Measurements from ENCODE around the gene MAPK8IP3. TPM values are rescaled to one million over a fixed set of nuclear protein-coding genes. Genes with fewer than 3 reads are reported as not detected.

Gene MAPK8IP3
- total RNA-seq, 6 experiments from 2014 or later: 34.3 to 39.9 (median 37.1) TPM

DNA sequence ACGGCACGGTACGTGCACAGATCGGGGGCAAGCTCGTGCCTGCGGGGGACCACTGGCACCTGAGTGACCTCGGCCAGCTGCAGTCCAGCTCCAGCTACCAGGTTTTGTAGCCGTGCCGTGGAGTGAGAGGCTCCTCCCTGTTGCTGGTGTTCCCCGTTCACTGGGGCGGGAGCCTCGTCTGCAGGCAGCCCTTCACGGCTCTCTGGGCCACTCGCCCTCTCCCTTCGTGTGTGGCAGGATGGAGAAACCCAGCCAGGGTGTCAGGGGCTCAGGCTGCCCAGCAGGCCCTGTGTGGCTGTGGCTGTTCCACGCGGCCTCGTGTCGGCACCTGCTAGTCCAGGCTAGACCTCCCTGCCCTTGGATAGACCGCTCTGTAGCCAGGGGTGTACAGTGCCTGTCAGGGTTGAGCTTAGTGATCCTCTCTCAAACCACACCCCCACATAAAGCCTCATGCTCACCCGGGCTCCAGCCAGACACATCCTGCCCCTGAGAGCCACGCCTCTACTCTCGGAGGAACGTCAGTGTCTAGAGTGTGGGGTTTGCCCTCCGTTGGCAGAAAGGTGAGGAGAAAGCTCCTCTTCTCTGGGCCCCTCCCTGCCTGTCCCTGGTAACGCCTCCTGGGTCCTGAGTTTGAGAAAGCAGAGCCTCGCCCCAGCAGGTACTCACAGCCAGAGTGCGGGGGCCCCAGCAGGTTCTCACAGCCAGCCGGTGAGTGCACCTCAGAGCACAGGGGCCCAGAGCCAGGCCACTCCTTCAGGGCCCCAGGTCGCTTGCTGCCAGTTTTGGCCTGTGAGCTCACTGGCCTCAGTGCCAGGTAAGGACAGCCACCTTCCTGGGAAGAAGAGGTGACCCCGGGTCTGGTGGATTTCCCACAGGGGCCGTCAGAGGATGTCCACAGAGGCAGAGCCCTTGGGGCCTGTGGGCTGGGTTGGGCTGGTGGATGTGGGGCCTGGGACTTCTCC lies 37.7 kb downstream of the MAPK8IP3 start:
- no peak overlapping the region for H3K4me3 Mint-ChIP-seq
- peaks cover 21% of the 10 kb centered on the region for H3K4me1 Mint-ChIP-seq (ENCODE audit: low read depth)
- TF ChIP-seq, protein P1, sequence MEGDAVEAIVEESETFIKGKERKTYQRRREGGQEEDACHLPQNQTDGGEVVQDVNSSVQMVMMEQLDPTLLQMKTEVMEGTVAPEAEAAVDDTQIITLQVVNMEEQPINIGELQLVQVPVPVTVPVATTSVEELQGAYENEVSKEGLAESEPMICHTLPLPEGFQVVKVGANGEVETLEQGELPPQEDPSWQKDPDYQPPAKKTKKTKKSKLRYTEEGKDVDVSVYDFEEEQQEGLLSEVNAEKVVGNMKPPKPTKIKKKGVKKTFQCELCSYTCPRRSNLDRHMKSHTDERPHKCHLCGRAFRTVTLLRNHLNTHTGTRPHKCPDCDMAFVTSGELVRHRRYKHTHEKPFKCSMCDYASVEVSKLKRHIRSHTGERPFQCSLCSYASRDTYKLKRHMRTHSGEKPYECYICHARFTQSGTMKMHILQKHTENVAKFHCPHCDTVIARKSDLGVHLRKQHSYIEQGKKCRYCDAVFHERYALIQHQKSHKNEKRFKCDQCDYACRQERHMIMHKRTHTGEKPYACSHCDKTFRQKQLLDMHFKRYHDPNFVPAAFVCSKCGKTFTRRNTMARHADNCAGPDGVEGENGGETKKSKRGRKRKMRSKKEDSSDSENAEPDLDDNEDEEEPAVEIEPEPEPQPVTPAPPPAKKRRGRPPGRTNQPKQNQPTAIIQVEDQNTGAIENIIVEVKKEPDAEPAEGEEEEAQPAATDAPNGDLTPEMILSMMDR (IDR thresholded peaks at IDR 0.05): no peak
- no peaks in the 10 kb centered on the region for H3K9me3 Mint-ChIP-seq
- peaks cover 5% of the 10 kb centered on the region for H3K36me3 Mint-ChIP-seq (ENCODE audit: low read depth)
- H3K27me3 Mint-ChIP-seq (ENCODE audit: insufficient read depth): peaks cover 2% of the 10 kb centered on the region; the same call in 1 of the 2 replicates
- no peak overlapping the region for H3K27ac Mint-ChIP-seq
- DNase-seq: no peak

DNA sequence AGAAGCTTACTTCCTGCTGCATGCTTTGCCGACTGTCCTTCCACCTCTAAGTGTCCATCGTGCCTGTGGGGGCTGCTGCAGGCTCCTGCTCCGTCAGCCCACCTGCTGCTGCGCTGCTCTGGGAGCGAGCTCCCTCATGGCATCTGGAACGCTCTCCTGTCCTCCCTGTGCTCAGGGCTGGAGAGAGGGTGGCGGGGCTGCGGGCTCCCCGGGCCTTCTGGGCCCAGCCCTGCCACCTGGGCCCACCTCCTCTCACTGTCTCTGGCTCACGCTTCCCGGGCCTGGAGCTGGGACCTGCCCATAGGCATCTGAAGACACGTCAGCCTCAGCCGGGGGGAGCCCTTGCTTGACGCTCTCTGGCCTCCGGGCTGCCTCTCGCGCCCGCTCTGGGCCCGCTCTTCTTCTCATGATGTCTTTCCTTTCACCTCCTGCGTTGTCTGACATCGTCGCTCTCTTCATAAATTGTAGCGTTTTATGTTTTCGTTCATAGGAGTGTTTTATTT lies 38.4 kb downstream of the MAPK8IP3 start:
- Mint-ChIP-seq H3K9me3 (no peaks in the 10 kb centered on the region), H3K36me3 (ENCODE audit: low read depth) (peaks cover 5% of the 10 kb centered on the region), H3K27ac (no peak overlapping the region), H3K27me3 (ENCODE audit: insufficient read depth) (peaks cover 2% of the 10 kb centered on the region; the same call in 1 of the 2 replicates), H3K4me3 (no peak overlapping the region), H3K4me1 (ENCODE audit: low read depth) (peaks cover 22% of the 10 kb centered on the region)
- no peak for DNase-seq
- TF ChIP-seq, protein P1 (IDR thresholded peaks at IDR 0.05): no peak

DNA sequence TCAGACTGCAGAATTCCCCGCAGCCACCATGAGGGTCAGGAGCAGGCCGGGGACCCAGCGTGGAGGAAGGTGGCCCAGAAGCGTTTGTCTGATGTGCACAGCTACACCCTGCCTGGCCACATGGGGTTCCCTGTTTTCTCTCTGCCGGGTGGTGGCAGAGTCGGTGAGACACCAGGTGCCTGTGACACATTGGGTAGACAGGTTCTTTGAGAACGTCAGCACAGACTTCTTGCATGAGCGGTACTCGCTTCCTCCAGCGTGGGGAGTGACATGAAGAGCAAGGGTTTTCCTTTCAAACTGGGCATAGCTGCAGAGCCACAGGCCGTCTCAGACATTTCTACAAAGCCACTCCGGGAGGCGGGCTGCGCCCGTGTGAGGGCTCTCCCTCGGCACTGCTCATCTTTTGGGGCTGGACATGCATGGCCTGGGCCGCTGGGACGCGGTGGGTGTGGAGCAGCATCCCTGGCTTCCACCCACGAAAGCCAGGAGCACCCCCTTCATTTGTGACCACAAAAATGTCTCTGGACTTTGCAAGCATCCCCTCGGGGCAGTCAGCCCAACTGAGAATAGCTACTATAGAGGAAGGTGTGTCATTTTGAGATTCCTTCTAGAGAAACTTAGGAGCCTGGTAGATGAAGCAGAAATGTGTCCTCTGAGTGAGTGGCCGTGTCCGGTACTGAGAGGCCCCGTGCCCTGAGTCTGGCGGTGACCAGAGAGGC lies 39.3 kb downstream of the MAPK8IP3 start:
- DNase-seq: peak; percentile 93
- H3K4me1 Mint-ChIP-seq (ENCODE audit: low read depth): peaks cover 28% of the 10 kb centered on the region

DNA sequence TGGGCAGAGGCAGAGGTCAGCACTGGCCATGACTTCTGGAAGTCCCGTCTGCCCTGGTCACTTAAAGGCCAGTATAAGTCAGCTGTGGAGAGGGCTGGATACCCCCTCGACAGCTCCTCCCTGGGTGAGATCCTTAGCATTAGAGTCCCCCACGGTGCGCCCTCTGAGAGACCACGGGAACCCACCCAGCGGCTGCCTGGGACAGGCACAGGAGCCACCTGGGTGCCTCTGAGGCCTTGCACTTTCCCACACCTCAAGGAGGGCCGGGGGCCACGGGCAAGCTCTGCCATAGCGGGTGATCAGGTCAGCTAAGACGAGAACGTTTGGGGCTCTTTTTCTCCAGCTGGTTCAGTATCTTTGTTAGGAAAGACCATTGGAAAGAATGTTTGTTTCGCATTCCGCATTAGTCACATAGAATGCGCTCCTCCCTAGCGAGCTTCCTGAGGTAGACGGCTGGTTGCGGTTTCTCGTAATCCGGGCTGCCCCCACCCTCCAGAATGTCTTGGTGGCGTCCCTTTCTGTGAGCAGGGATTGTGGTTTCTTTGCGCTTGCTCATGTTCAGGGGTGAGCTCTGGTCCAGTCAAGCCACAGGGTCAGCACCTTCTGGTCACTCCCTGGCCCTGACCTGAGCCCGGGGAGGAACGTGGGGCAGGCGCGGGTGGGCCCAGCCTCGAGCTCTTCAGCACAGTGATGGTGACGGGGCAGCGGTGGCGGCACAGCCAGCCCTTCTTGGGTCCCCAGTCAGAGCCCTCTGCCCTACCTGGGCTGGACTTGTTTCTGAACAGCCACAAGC lies 40.1 kb downstream of the MAPK8IP3 start:
- peak overlapping the region; percentile 96 for H3K27ac Mint-ChIP-seq
- peaks cover 2% of the 10 kb centered on the region; the same call in 1 of the 2 replicates for H3K27me3 Mint-ChIP-seq (ENCODE audit: insufficient read depth)
- H3K9me3 Mint-ChIP-seq: no peaks in the 10 kb centered on the region
- H3K4me1 Mint-ChIP-seq (ENCODE audit: low read depth): peaks cover 28% of the 10 kb centered on the region
- H3K4me3 Mint-ChIP-seq: peak overlapping the region; percentile 82
- peaks cover 5% of the 10 kb centered on the region for H3K36me3 Mint-ChIP-seq (ENCODE audit: low read depth)
- TF ChIP-seq, protein P1 (IDR thresholded peaks at IDR 0.05): no peak
- DNase-seq: peak; percentile 77

More for the DNA sequence above, 39.3 kb downstream of the MAPK8IP3 start:
- Mint-ChIP-seq H3K4me3 (peak overlapping the region; percentile 82), H3K9me3 (no peaks in the 10 kb centered on the region), H3K36me3 (ENCODE audit: low read depth) (peaks cover 5% of the 10 kb centered on the region), H3K27ac (peak overlapping the region; percentile 96), H3K27me3 (ENCODE audit: insufficient read depth) (peaks cover 2% of the 10 kb centered on the region; the same call in 1 of the 2 replicates)
- TF ChIP-seq, protein P1 (IDR thresholded peaks at IDR 0.05): peak; percentile 32

All from HFFc6 (cell line).